Mesenchymal stem cell (in vitro differentiated cells and primary cell): Measurements from ENCODE around the gene IL3.
A peak's percentile ranks its signal among the peaks of the same experiment; 100 is the strongest.

Experiments
- DNase-seq: peaks from one replicate; pipeline ENCODE4 v3.0.0-alpha.2; 2013
- H2AFZ ChIP-seq: one replicate; pipeline ENCODE4 v1.6.1; 2013; ENCODE audit warnings: low read depth, mild to moderate bottlenecking, control low read depth, inconsistent platforms, low read length, moderate library complexity
- H2AK5ac ChIP-seq: 2 replicates; pipeline ENCODE4 v1.6.1; 2013; ENCODE audit warnings: low read length, moderate library complexity, mild to moderate bottlenecking, inconsistent platforms; ENCODE audit not compliant: severe bottlenecking
- H2BK120ac ChIP-seq: one replicate; pipeline ENCODE4 v1.6.1; 2013; ENCODE audit warnings: low read depth, mild to moderate bottlenecking, inconsistent platforms, low read length, moderate library complexity
- H2BK12ac ChIP-seq, 2 experiments: one replicate each; pipeline ENCODE4 v1.6.1; 2013; ENCODE audit warnings: inconsistent platforms in 2 of 2, low read length in 2 of 2, mild to moderate bottlenecking in 2 of 2, moderate library complexity in 2 of 2, control low read depth in 1 of 2
- H2BK15ac ChIP-seq: one replicate; pipeline ENCODE4 v1.6.1; 2013; ENCODE audit warnings: mild to moderate bottlenecking, low read depth, inconsistent platforms; ENCODE audit not compliant: poor library complexity, severe bottlenecking
- H2BK5ac ChIP-seq: 2 replicates; pipeline ENCODE4 v1.6.1; 2013; ENCODE audit warnings: low read depth, mild to moderate bottlenecking, low read length, control low read depth, inconsistent platforms; ENCODE audit not compliant: poor library complexity, severe bottlenecking
- H3K14ac ChIP-seq, 2 experiments: one replicate each; pipeline ENCODE4 v1.6.1; 2013; ENCODE audit warnings: inconsistent platforms in 2 of 2, low read length in 2 of 2, control low read depth in 1 of 2, mild to moderate bottlenecking in 1 of 2, moderate library complexity in 1 of 2
- H3K18ac ChIP-seq, 2 experiments: one replicate each; pipeline ENCODE4 v1.6.1; 2013; ENCODE audit warnings: inconsistent platforms in 2 of 2, low read length in 2 of 2, control low read depth in 1 of 2, low read depth in 1 of 2, mild to moderate bottlenecking in 1 of 2
- H3K23ac ChIP-seq, 2 experiments: one replicate each; pipeline ENCODE4 v1.6.1; 2013; ENCODE audit warnings: inconsistent platforms in 2 of 2, low read length in 2 of 2, mild to moderate bottlenecking in 2 of 2, moderate library complexity in 2 of 2, control low read depth in 1 of 2
- H3K27ac ChIP-seq: 2 replicates; pipeline ENCODE4 v1.5.1; 2013; ENCODE audit warnings: mild to moderate bottlenecking, moderate library complexity, low read length, control low read depth, inconsistent platforms; ENCODE audit not compliant: poor library complexity, severe bottlenecking
- H3K27me3 ChIP-seq, 2 experiments: 2 replicates each; pipeline versions ENCODE4 v1.6.1 to v1.7.0; 2013; ENCODE audit warnings: low read length in 2 of 2, mild to moderate bottlenecking in 2 of 2, moderate library complexity in 2 of 2, control low read depth in 1 of 2, inconsistent platforms in 1 of 2; ENCODE audit not compliant: control insufficient read depth in 1 of 2, insufficient read depth in 1 of 2
- H3K36me3 ChIP-seq, 2 experiments: 2 replicates each; pipeline versions ENCODE4 v1.6.1 to v1.7.0; 2013; ENCODE audit warnings: low read length in 2 of 2, control low read depth in 1 of 2, inconsistent platforms in 1 of 2, low read depth in 1 of 2, mild to moderate bottlenecking in 1 of 2; ENCODE audit not compliant: insufficient read depth in 2 of 2, control insufficient read depth in 1 of 2
- H3K4ac ChIP-seq, 2 experiments: one replicate each; pipeline ENCODE4 v1.6.1; 2013; ENCODE audit warnings: inconsistent platforms in 2 of 2, low read length in 2 of 2, mild to moderate bottlenecking in 2 of 2, moderate library complexity in 2 of 2, control low read depth in 1 of 2, low read depth in 1 of 2
- H3K4me1 ChIP-seq: 2 replicates; pipeline ENCODE4 v1.6.1; 2013; ENCODE audit warnings: low read depth, low read length, control low read depth; ENCODE audit not compliant: control insufficient read depth, insufficient read depth
- H3K4me2 ChIP-seq: 2 replicates; pipeline ENCODE4 v1.6.1; 2013; ENCODE audit warnings: low read length, mild to moderate bottlenecking, inconsistent platforms; ENCODE audit not compliant: poor library complexity, severe bottlenecking
- H3K4me3 ChIP-seq, 2 experiments: 2 replicates each; pipeline versions ENCODE4 v1.5.1 to v1.7.0; 2013; ENCODE audit warnings: low read length in 2 of 2, mild to moderate bottlenecking in 2 of 2, control low read depth in 1 of 2, low read depth in 1 of 2; ENCODE audit not compliant: insufficient read depth in 1 of 2
- H3K79me1 ChIP-seq: replicated peaks from 2 replicates; pipeline ENCODE4 v1.6.1; 2013; ENCODE audit warnings: mild to moderate bottlenecking, control low read depth, low read length, inconsistent platforms; ENCODE audit not compliant: poor library complexity, severe bottlenecking
- H3K9ac ChIP-seq: 2 replicates; pipeline ENCODE4 v1.7.0; 2013; ENCODE audit warnings: mild to moderate bottlenecking, low read length, moderate library complexity
- H3K9me3 ChIP-seq: 2 replicates; pipeline ENCODE4 v1.7.0; 2013; ENCODE audit warnings: mild to moderate bottlenecking, low read length; ENCODE audit not compliant: control insufficient read depth
- H4K8ac ChIP-seq: one replicate; pipeline ENCODE4 v1.6.1; 2013; ENCODE audit warnings: inconsistent platforms, mild to moderate bottlenecking, low read length, moderate library complexity
- H4K91ac ChIP-seq: one replicate; pipeline ENCODE4 v1.6.1; 2013; ENCODE audit warnings: mild to moderate bottlenecking, low read length, inconsistent platforms
- WGBS: methylation state at CpG from one replicate; pipeline ENCODE4 v1.1.7; 2013; ENCODE audit warnings: mixed read lengths; 5-methylcytosine and 5-hydroxymethylcytosine counted together

Gene IL3

DNA sequence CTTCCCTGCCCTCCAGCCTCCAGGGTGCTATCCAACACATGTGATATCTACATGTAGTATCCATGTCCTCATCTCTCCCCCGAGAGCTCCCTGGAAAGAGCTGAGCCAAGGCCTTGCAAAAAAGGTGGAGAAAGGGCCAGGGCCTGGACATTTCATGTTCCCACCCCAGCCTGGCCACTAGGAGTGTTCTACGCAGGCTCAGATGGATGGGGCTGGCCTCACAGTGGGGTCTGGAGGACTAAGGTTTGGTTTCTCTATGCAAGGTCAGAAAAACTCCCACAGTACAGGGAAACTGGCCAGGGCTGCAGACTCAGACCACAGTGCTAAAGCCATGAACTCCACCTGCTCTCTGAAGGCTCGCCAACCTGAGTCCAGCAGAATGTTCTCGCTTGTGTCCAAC lies 11.6 kb downstream of the IL3 start:
- no peak overlapping the region for H2BK120ac ChIP-seq
- WGBS, result 97% methylated on average over 4 of the region's 4 CpGs
- no peaks in the 10 kb centered on the region for H3K79me1 ChIP-seq
- no peak overlapping the region for H2AFZ ChIP-seq
- H2BK12ac ChIP-seq, result no peak overlapping the region
- H3K9ac ChIP-seq, result no peak overlapping the region
- H3K23ac ChIP-seq, result no peak overlapping the region
- no peak overlapping the region for H2AK5ac ChIP-seq
- peaks cover 19% of the 10 kb centered on the region for H3K4me1 ChIP-seq
- no peak overlapping the region for H3K4me2 ChIP-seq
- no peak overlapping the region for H2BK15ac ChIP-seq
- no peak overlapping the region for H3K27ac ChIP-seq
- H2BK5ac ChIP-seq, result no peak overlapping the region
- no peak overlapping the region for H3K18ac ChIP-seq
- DNase-seq, result no peak
- H3K27me3 ChIP-seq, result no peaks in the 10 kb centered on the region
- H3K9me3 ChIP-seq, result no peaks in the 10 kb centered on the region
- H4K8ac ChIP-seq, result no peak overlapping the region
- H4K91ac ChIP-seq, result no peak overlapping the region
- H3K14ac ChIP-seq, result peak overlapping the region in 1 of 2 experiments; percentile 21
- no peak overlapping the region for H3K4me3 ChIP-seq
- H3K36me3 ChIP-seq, result no peaks in the 10 kb centered on the region
- H3K4ac ChIP-seq, result no peak overlapping the region

DNA sequence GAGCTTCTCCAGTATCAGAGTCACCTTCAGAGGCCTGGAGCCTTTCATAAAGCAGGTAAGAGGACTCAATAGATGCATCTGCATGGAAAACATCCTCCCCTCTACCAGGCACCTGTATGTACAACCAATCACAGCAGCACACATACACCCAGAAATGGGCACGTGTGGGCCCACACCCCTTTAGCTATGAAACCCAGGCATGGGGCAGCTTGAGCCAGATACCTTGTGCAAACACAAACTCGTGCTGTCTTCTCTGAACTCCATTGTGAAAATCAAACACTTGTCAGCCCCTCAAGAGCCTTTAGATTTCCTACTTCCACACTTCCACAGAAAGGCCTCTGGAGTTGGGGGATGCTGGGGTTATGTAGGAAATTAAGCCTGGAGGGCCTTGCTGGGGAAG lies 12.1 kb downstream of the IL3 start:
- Histone ChIP-seq H3K4me3 (no peak overlapping the region), H2BK120ac (no peak overlapping the region), H3K14ac (peak overlapping the region in 1 of 2 experiments; percentile 21), H3K18ac (no peak overlapping the region), H3K27me3 (no peaks in the 10 kb centered on the region), H2AK5ac (no peak overlapping the region), H3K23ac (no peak overlapping the region), H3K9me3 (no peaks in the 10 kb centered on the region), H2BK5ac (no peak overlapping the region), H2AFZ (no peak overlapping the region), H3K4ac (no peak overlapping the region), H3K4me1 (peaks cover 19% of the 10 kb centered on the region), H4K8ac (no peak overlapping the region), H3K79me1 (no peaks in the 10 kb centered on the region), H3K9ac (no peak overlapping the region), H3K4me2 (no peak overlapping the region), H2BK12ac (no peak overlapping the region), H2BK15ac (no peak overlapping the region), H3K36me3 (no peaks in the 10 kb centered on the region), H4K91ac (no peak overlapping the region), H3K27ac (no peak overlapping the region)
- DNase-seq, result no peak
- 80% methylated on average over 1 of the region's 2 CpGs for WGBS

DNA sequence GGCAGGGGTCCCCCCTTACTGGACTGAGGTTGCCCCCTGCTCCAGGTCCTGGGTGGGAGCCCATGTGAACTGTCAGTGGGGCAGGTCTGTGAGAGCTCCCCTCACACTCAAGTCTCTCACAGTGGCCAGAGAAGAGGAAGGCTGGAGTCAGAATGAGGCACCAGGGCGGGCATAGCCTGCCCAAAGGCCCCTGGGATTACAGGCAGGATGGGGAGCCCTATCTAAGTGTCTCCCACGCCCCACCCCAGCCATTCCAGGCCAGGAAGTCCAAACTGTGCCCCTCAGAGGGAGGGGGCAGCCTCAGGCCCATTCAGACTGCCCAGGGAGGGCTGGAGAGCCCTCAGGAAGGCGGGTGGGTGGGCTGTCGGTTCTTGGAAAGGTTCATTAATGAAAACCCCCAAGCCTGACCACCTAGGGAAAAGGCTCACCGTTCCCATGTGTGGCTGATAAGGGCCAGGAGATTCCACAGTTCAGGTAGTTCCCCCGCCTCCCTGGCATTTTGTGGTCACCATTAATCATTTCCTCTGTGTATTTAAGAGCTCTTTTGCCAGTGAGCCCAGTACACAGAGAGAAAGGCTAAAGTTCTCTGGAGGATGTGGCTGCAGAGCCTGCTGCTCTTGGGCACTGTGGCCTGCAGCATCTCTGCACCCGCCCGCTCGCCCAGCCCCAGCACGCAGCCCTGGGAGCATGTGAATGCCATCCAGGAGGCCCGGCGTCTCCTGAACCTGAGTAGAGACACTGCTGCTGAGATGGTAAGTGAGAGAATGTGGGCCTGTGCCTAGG lies 13.0 kb downstream of the IL3 start, which contains the start of gene CSF2:
CSF2 (plus strand) TSS at position 559 of the 783 bp plus-strand sequence; CDS start at position 594, 35 bp downstream.
- H3K18ac ChIP-seq, result peak within 1 kb of the TSS; percentile 5 to 42
- H2BK12ac ChIP-seq, result no peak within 1 kb of the TSS
- no peak within 1 kb of the TSS for H3K4ac ChIP-seq
- peak within 1 kb of the TSS; percentile 62 for H4K91ac ChIP-seq
- peak within 1 kb of the TSS; percentile 48 for H2BK15ac ChIP-seq
- H4K8ac ChIP-seq, result no peak within 1 kb of the TSS
- H3K9me3 ChIP-seq, result no peaks in the 10 kb centered on the region
- no peak within 1 kb of the TSS for H3K27ac ChIP-seq
- H3K27me3 ChIP-seq, result no peaks in the 10 kb centered on the region
- peaks cover 19% of the 10 kb centered on the region for H3K4me1 ChIP-seq
- no peak within 1 kb of the TSS for H2AK5ac ChIP-seq
- no peaks in the 10 kb centered on the region for H3K36me3 ChIP-seq
- H3K14ac ChIP-seq, result no peak within 1 kb of the TSS
- H3K79me1 ChIP-seq, result no peaks in the 10 kb centered on the region
- peak within 1 kb of the TSS in 1 of 2 experiments; percentile 12 for H3K23ac ChIP-seq
- H2BK5ac ChIP-seq, result no peak within 1 kb of the TSS
- no peak within 1 kb of the TSS for H3K4me3 ChIP-seq
- WGBS, result 69% methylated on average over 11 of the region's 12 CpGs
- H2BK120ac ChIP-seq, result peak within 1 kb of the TSS; percentile 54
- H3K4me2 ChIP-seq, result no peak within 1 kb of the TSS
- no peak within 1 kb of the TSS for H2AFZ ChIP-seq
- H3K9ac ChIP-seq, result no peak within 1 kb of the TSS
- DNase-seq, result peak; percentile 6

DNA sequence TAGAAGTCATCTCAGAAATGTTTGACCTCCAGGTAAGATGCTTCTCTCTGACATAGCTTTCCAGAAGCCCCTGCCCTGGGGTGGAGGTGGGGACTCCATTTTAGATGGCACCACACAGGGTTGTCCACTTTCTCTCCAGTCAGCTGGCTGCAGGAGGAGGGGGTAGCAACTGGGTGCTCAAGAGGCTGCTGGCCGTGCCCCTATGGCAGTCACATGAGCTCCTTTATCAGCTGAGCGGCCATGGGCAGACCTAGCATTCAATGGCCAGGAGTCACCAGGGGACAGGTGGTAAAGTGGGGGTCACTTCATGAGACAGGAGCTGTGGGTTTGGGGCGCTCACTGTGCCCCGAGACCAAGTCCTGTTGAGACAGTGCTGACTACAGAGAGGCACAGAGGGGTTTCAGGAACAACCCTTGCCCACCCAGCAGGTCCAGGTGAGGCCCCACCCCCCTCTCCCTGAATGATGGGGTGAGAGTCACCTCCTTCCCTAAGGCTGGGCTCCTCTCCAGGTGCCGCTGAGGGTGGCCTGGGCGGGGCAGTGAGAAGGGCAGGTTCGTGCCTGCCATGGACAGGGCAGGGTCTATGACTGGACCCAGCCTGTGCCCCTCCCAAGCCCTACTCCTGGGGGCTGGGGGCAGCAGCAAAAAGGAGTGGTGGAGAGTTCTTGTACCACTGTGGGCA lies 13.8 kb downstream of the IL3 start:
- 89% methylated on average over 7 of the region's 7 CpGs for whole genome bisulfite sequencing
- no peak overlapping the region for H3K9ac ChIP-seq
- H2AK5ac ChIP-seq, result no peak overlapping the region
- no peak overlapping the region for H3K4me2 ChIP-seq
- H2BK120ac ChIP-seq, result no peak overlapping the region
- H3K4me1 ChIP-seq, result peaks cover 19% of the 10 kb centered on the region
- H3K27me3 ChIP-seq, result no peaks in the 10 kb centered on the region
- H2BK5ac ChIP-seq, result no peak overlapping the region
- no peak overlapping the region for H3K14ac ChIP-seq
- no peak overlapping the region for H3K18ac ChIP-seq
- no peak overlapping the region for H3K4ac ChIP-seq
- H4K8ac ChIP-seq, result no peak overlapping the region
- peak overlapping the region; percentile 62 for H4K91ac ChIP-seq
- H2AFZ ChIP-seq, result no peak overlapping the region
- H3K79me1 ChIP-seq, result no peaks in the 10 kb centered on the region
- peak overlapping the region; percentile 48 for H2BK15ac ChIP-seq
- H3K4me3 ChIP-seq, result no peak overlapping the region
- no peak overlapping the region for H2BK12ac ChIP-seq
- no peak overlapping the region for H3K27ac ChIP-seq
- H3K36me3 ChIP-seq, result no peaks in the 10 kb centered on the region
- H3K9me3 ChIP-seq, result no peaks in the 10 kb centered on the region
- DNase-seq, result no peak
- peak overlapping the region in 1 of 2 experiments; percentile 12 for H3K23ac ChIP-seq
